Suprapubic skin (tissue), 4 donors: ENCODE data around the gene YIPF2. TPM values are rescaled to one million over a fixed set of nuclear protein-coding genes. Genes with fewer than 3 reads are reported as not detected.
"Not testable (repeated sequence)": the region's sequence is repeated elsewhere in the genome, so short reads cannot be mapped to it uniquely, and the experiment has no call there.

Experiments used
- DNase-seq, 2 donors: peaks; one replicate each; pipeline ENCODE4 v3.0.0-alpha.2; 2019; ENCODE audit warnings: low spot score in 2 of 2
- H3K27ac ChIP-seq: fragments of 200-600 bp; sonication (generic); one replicate; pipeline ENCODE4 v1.5.1; 2019
- H3K27me3 ChIP-seq: fragments of 200-600 bp; sonication (generic); one replicate; pipeline ENCODE4 v1.5.1; 2019
- H3K36me3 ChIP-seq: fragments of 200-600 bp; sonication (generic); one replicate; pipeline ENCODE4 v1.5.1; 2019
- H3K4me1 ChIP-seq: fragments of 200-600 bp; sonication (generic); one replicate; pipeline ENCODE4 v1.5.1; 2019
- H3K4me3 ChIP-seq: fragments of 200-600 bp; sonication (generic); one replicate; pipeline ENCODE4 v1.5.1; 2019; ENCODE audit warnings: mild to moderate bottlenecking
- H3K9me3 ChIP-seq: fragments of 200-600 bp; sonication (generic); one replicate; pipeline ENCODE4 v1.5.1; 2019
- EP300 ChIP-seq: sonication (generic); formaldehyde crosslinking; IDR thresholded peaks from one replicate; pipeline ENCODE4 v1.6.1; 2017; ENCODE audit warnings: antibody characterized with exemption
- POLR2A ChIP-seq, 2 donors: fragments of 450-650 bp; IDR thresholded peaks; one replicate each; pipeline ENCODE4 v1.6.1; 2017; ENCODE audit warnings: antibody characterized with exemption in 2 of 2, mild to moderate bottlenecking in 2 of 2, moderate library complexity in 2 of 2
- POLR2AphosphoS5 ChIP-seq, 3 donors: sonication (generic); formaldehyde crosslinking; IDR thresholded peaks; one replicate each; pipeline ENCODE4 v1.6.1; 2017; ENCODE audit warnings: antibody characterized with exemption in 3 of 3
- WGBS: methylation state at CpG from one replicate; pipeline ENCODE4 v1.1.5; 2018; 5-methylcytosine and 5-hydroxymethylcytosine counted together
- total RNA-seq, 4 donors: library from RNA; depleted of rRNA; stranded (reverse); fragments of >200 nt; gene quantifications; one replicate each; pipeline ENCODE4 v1.1.0, GENCODE V29; 2016
- TF ChIP-seq, protein P1 (sequence below), 2 donors: fragments of 200-600 bp in 1 of 2; fragments of 450-650 bp in 1 of 2; sonication (generic) in 1 of 2; IDR thresholded peaks; one replicate each; pipeline ENCODE4 v1.5.1; 2016 to 2019; ENCODE audit warnings: antibody characterized with exemption in 2 of 2, mild to moderate bottlenecking in 1 of 2, moderate library complexity in 1 of 2

The YIPF2 gene
- total RNA-seq, 4 donors from 2014 or later: 32.4 to 68.0 (median 50.2) TPM

DNA sequence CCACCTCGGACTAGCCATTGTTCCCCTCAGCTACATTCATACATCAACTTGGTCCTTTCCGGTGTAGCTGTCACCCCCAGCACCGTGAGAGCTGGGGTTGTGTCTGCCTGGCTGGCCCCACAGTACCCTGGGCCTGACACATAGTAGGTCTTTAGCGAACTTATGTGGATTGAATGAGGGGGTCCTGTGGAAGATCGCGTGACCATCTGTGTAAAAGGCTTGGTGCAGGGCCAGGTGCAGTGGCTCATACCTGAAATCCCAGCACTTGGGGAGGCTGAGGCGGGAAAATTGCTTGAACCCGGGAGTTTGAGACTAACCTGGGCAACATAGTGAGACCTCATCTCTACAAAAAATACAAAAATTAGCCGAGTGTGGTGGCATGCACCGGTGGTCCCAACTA, 34.4 kb upstream of the YIPF2 start:
- TF ChIP-seq, protein P1, sequence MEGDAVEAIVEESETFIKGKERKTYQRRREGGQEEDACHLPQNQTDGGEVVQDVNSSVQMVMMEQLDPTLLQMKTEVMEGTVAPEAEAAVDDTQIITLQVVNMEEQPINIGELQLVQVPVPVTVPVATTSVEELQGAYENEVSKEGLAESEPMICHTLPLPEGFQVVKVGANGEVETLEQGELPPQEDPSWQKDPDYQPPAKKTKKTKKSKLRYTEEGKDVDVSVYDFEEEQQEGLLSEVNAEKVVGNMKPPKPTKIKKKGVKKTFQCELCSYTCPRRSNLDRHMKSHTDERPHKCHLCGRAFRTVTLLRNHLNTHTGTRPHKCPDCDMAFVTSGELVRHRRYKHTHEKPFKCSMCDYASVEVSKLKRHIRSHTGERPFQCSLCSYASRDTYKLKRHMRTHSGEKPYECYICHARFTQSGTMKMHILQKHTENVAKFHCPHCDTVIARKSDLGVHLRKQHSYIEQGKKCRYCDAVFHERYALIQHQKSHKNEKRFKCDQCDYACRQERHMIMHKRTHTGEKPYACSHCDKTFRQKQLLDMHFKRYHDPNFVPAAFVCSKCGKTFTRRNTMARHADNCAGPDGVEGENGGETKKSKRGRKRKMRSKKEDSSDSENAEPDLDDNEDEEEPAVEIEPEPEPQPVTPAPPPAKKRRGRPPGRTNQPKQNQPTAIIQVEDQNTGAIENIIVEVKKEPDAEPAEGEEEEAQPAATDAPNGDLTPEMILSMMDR (IDR thresholded peaks at IDR 0.05): no peak
- TF ChIP-seq EP300 (no peak), POLR2AphosphoS5 (IDR thresholded peaks at IDR 0.05) (no peak), POLR2A (IDR thresholded peaks at IDR 0.05) (no peak)
- Histone ChIP-seq H3K4me3 (peak overlapping the region; percentile 93), H3K27me3 (no peaks in the 10 kb centered on the region), H3K36me3 (no peaks in the 10 kb centered on the region), H3K27ac (peak overlapping the region; percentile 19), H3K4me1 (peaks cover 34% of the 10 kb centered on the region), H3K9me3 (no peaks in the 10 kb centered on the region)
- 82% methylated on average over 10 of the region's 10 CpGs for WGBS
- no peak for DNase-seq

DNA sequence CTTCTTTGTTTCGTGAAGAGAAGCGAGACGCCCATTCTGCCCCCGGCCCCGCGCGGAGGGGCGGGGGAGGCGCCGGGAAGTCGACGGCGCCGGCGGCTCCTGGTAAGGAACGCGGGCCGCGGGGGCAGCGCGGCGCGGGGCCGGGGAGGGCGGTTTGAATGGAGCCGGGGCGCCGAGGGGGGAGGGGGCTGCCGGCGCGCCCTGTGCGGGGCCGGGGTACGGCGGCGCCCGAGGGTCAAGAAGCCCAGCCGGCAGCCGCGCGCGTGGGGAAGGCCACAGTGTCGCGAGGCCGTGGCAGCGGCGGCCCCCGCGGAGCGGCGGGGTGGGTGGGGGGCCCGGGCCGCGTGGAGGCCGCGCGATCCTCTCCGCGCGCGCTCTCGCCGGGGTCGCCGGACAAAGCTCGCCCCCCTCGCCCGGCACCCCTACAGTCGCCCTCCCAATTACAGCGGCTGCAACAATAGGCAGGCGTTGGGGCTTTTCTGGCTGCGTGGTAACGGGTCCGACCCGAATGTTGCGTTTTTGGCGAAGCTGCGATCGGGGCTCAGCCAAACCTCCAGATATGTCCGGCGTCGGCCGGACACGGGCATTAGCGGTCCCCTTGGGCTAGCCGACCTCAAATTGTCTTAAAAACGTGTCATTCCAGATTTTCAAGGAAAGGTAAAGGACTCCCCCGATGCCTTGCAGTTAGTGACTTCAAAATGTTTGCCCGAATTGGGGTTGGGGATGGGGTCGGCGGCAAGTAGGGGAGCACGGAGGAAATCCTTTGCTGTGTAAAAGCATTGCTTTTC, 32.8 kb upstream of the YIPF2 start:
- H3K9me3 ChIP-seq: no peaks in the 10 kb centered on the region
- H3K27me3 ChIP-seq: no peaks in the 10 kb centered on the region
- TF ChIP-seq POLR2A (IDR thresholded peaks at IDR 0.05) (no peak), POLR2AphosphoS5 (IDR thresholded peaks at IDR 0.05) (no peak), EP300 (no peak)
- TF ChIP-seq, protein P1 (IDR thresholded peaks at IDR 0.05): no peak
- no peak for DNase-seq
- no peaks in the 10 kb centered on the region for H3K36me3 ChIP-seq
- H3K4me1 ChIP-seq: peaks cover 34% of the 10 kb centered on the region
- peak overlapping the region; percentile 94 for H3K27ac ChIP-seq
- peak overlapping the region; percentile 93 for H3K4me3 ChIP-seq
- WGBS: under 1% methylated on average over 31 of the region's 92 CpGs

DNA sequence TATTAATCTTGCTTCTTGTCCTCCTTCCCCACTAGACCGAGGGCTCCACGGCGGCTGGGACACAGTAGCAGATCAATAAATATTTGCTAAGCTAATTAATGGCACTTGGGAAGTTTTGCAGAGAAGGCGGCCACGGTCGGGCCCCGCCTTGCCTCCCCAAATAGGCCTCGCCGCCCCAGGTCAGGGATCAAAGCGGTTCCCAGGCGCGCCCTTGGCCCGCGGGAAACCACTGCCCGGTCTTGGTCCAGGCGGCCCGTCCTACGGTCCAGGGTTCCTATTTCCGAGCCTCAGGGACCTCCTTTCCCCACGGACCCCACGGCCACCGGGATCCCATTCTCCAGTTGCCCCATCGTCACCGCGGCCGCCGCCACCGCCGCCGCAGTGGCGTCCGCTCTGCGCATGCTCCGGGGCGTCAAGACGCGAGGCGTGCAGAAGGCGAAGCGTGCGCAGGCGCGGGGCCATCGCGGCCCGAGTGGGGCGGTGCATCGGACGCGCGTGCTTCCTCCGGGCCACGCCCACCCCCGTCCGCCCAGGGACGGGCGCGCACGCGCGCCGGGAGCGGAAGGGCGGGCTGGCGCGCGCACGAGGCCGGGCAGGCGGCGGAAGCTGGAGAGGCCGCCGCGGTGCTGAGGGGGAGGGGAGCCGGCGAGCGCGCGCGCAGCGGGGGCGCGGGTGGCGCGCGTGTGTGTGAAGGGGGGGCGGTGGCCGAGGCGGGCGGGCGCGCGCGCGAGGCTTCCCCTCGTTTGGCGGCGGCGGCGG, 32.1 kb upstream of the YIPF2 start, which contains the start of gene SMARCA4:
Gene SMARCA4 (plus strand): TSS at position 717 of the 759 bp plus-strand sequence. CDS start 23,122 bp downstream, outside the sequence.
- Histone ChIP-seq H3K4me1 (peaks cover 34% of the 10 kb centered on the region), H3K36me3 (no peaks in the 10 kb centered on the region), H3K9me3 (no peaks in the 10 kb centered on the region), H3K4me3 (peak within 1 kb of the TSS; percentile 93), H3K27me3 (no peaks in the 10 kb centered on the region), H3K27ac (peak within 1 kb of the TSS; percentile 94)
- peak; percentile 96 to 98 for DNase-seq
- WGBS: under 1% methylated on average over 15 of the region's 100 CpGs
- TF ChIP-seq POLR2A (IDR thresholded peaks at IDR 0.05) (peak in 1 of 2 donors; percentile 92), EP300 (no peak), POLR2AphosphoS5 (IDR thresholded peaks at IDR 0.05) (peak; percentile 61 to 87 (median 82))
- TF ChIP-seq, protein P1 (IDR thresholded peaks at IDR 0.05): no peak

DNA sequence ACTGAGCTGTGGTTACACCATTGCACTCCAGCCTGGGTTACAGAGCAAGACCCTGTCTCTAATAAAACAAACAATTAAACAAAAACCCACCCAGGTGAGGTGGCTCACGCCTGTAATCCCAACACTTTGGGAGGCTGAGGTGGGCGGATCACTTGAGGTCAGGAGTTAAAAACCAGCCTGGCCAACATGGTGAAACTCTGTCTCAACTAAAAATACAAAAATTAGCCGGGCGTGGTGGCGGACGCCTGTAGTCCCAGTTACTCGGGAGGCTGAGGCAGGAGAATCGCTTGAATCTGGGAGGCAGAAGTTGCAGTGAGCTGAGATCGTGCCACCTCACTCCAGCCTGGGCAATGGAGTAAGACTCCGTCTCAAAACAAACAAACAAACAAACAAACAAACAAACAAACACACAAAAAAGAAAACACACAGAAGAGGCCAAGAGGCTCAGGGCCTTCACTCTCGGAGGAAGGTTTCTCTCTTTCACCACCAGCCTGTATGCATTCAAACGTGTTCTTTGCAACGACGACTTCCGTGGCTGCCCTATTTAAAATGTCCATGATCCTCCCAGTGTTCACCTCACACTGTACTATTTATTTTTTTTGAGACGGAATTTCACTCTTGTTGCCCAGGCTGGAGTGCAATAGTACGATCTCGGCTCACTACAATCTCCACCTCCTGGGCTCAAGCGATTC, 31.0 kb upstream of the YIPF2 start:
- H3K4me1 ChIP-seq: peaks cover 34% of the 10 kb centered on the region
- not testable (repeated sequence) for DNase-seq, H3K36me3 ChIP-seq, H3K27me3 ChIP-seq, H3K9me3 ChIP-seq
- H3K4me3 ChIP-seq: peak overlapping the region; percentile 93
- peak overlapping the region; percentile 94 for H3K27ac ChIP-seq
- WGBS: 94% methylated on average over 19 of the region's 19 CpGs

DNA sequence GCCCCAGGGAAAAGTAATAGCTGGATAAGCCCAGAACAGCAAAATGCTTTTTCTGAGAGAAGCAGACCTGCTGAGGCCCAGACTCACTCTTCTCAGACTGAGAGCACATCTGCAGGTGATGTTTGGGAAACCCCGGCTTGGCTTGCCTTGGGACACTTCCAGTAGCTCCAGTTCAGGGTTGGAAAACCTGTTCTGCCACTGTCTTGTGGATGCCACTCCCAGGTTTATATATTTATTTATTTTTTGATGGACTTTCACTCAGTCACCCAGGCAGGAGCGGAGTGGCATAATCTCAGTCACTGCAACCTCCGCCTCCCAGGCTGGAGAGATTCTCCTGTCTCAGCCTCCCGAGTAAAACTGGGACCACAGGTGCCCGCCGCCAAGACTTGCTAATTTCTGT, 24.4 kb upstream of the YIPF2 start:
- DNase-seq: no peak
- Histone ChIP-seq H3K36me3 (no peaks in the 10 kb centered on the region), H3K4me1 (peaks cover 20% of the 10 kb centered on the region), H3K4me3 (no peak overlapping the region), H3K27ac (peak overlapping the region; percentile 78), H3K9me3 (no peaks in the 10 kb centered on the region), H3K27me3 (no peaks in the 10 kb centered on the region)
- TF ChIP-seq POLR2AphosphoS5 (IDR thresholded peaks at IDR 0.05) (no peak), EP300 (no peak), POLR2A (IDR thresholded peaks at IDR 0.05) (no peak)
- TF ChIP-seq, protein P1 (IDR thresholded peaks at IDR 0.05): no peak
- 70% methylated on average over 6 of the region's 6 CpGs for whole genome bisulfite sequencing
